ENCODE results near the gene ZNF688.
A peak's percentile ranks its signal among the peaks of the same experiment; 100 is the strongest.

ZNF688 gene

DNA sequence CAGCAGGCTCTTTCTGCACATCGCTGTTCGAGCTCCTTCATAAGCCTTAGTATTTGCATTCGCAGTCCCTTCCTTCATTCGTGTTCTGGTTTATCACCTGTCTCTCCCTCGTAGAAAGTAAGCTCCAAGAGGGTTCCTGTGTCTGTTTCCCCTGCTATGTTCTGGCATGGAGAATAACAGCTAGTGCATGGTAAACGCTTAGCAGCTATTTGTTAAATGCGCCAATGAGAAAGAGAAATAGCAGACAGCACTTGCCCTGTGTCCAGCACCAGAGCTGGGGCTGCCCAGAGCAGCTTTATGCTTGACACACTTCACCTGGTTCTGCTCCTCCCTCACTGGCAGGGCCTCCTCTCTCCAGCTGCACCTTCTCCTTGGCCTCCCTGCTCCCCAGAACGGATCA is 5.5 kb downstream of the ZNF688 start:
- Histone ChIP-seq H3K4me3 (no peak overlapping the region), H3K27ac (no peak overlapping the region), H3K9ac (ENCODE audit: insufficient read length) (no peak overlapping the region), H3K36me3 (ENCODE audit: insufficient read depth, low read length) (no peaks in the 10 kb centered on the region), H3K9me3 (ENCODE audit: low read depth, low read length) (no peaks in the 10 kb centered on the region)
- DNase-seq (ENCODE audit: low read depth, low spot score), result no peak
- TF ChIP-seq FOXP2 (optimal IDR thresholded peaks at IDR 0.05; ENCODE audit: control extremely low read depth, extremely low read length, insufficient read depth) (no peak), POLR2AphosphoS5 (IDR thresholded peaks at IDR 0.05; ENCODE audit: borderline replicate concordance, low read depth, low read length) (no peak), EZH2 (IDR thresholded peaks at IDR 0.05) (no peak)

DNA sequence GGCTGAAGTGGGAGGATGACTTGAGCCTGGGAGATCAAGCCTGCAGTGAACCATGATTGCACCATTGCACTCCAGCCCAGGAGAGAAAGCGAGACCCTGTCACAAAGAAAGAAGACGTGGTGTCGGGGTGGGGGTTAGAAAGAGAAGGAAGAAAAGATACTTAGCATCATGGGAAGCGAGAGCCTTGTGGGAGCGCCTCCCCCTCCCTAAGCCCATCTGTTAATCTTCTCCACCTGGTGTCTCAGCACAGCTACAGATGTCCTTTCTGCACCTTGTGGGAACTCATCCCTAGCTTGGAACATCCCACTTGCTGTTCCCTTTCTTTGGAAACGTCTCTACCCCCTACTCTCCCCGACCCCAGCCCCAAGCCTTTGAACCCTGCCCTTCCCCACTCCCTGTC is 6.0 kb downstream of the ZNF688 start:
- H3K4me3 ChIP-seq, result no peak overlapping the region
- H3K27ac ChIP-seq, result no peak overlapping the region
- H3K9me3 ChIP-seq (ENCODE audit: low read depth, low read length), result no peaks in the 10 kb centered on the region
- H3K36me3 ChIP-seq (ENCODE audit: insufficient read depth, low read length), result no peaks in the 10 kb centered on the region
- no peak overlapping the region for H3K9ac ChIP-seq (ENCODE audit: insufficient read length)
- DNase-seq (ENCODE audit: low read depth, low spot score), result no peak
- TF ChIP-seq FOXP2 (optimal IDR thresholded peaks at IDR 0.05; ENCODE audit: control extremely low read depth, extremely low read length, insufficient read depth), result no peak
- TF ChIP-seq POLR2AphosphoS5 (IDR thresholded peaks at IDR 0.05; ENCODE audit: borderline replicate concordance, low read depth, low read length), result no peak
- TF ChIP-seq EZH2 (IDR thresholded peaks at IDR 0.05), result no peak

GRCh38 chr16:30562021-30562420 is 9.5 kb downstream of the ZNF688 start:
- no peak overlapping the region for H3K4me3 ChIP-seq
- H3K9me3 ChIP-seq (ENCODE audit: low read depth, low read length), result no peaks in the 10 kb centered on the region
- no peak for TF ChIP-seq EZH2 (IDR thresholded peaks at IDR 0.05)
- no peak for TF ChIP-seq FOXP2 (optimal IDR thresholded peaks at IDR 0.05; ENCODE audit: control extremely low read depth, extremely low read length, insufficient read depth)
- no peak for TF ChIP-seq POLR2AphosphoS5 (IDR thresholded peaks at IDR 0.05; ENCODE audit: borderline replicate concordance, low read depth, low read length)
- H3K36me3 ChIP-seq (ENCODE audit: insufficient read depth, low read length), result no peaks in the 10 kb centered on the region
- no peak overlapping the region for H3K27ac ChIP-seq
- H3K9ac ChIP-seq (ENCODE audit: insufficient read length), result no peak overlapping the region
- no peak for DNase-seq (ENCODE audit: low read depth, low spot score)

DNA sequence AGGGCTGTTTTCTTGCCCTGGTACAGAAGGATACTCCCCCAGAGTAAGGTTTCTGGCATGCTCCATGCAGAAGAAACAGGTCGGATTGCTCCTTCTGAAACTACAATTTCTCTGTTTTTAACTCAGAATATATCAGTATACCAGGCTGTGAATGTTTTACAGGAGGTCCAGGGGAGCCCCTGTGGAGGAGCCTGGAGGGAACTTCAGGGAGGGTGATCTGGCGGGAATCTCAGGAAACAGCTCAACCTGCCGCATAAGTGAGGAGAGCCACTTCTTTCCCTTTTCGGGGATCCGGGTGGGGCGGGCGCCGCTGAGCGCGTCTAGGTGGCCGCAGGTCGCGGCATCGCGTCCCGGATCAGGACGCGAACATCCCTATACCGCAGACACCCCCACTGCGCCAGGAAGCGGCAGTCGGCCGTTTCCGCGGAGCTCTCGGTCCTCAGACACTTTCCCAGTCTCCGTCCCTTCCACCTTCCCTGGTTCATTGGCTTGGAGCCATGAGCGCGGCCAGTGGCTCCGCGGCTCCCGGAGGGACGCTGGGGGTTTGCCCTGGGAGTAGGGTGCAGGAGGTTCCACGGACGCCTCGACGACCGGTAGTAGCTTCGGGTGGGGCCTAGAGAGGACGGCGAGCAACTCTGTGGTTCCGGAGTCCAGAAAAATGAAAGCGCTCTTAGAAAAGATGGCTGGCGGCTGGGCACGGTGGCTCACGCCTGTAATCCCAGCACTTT is 10.3 kb downstream of the ZNF688 start:
- Histone ChIP-seq H3K27ac (no peak overlapping the region), H3K9me3 (ENCODE audit: low read depth, low read length) (no peaks in the 10 kb centered on the region), H3K4me3 (no peak overlapping the region), H3K9ac (ENCODE audit: insufficient read length) (no peak overlapping the region), H3K36me3 (ENCODE audit: insufficient read depth, low read length) (no peaks in the 10 kb centered on the region; the same call in 1 of the 2 replicates)
- no peak for DNase-seq (ENCODE audit: low read depth, low spot score)
- TF ChIP-seq POLR2AphosphoS5 (IDR thresholded peaks at IDR 0.05; ENCODE audit: borderline replicate concordance, low read depth, low read length), result no peak
- no peak for TF ChIP-seq FOXP2 (optimal IDR thresholded peaks at IDR 0.05; ENCODE audit: control extremely low read depth, extremely low read length, insufficient read depth)
- TF ChIP-seq EZH2 (IDR thresholded peaks at IDR 0.05), result no peak

DNA sequence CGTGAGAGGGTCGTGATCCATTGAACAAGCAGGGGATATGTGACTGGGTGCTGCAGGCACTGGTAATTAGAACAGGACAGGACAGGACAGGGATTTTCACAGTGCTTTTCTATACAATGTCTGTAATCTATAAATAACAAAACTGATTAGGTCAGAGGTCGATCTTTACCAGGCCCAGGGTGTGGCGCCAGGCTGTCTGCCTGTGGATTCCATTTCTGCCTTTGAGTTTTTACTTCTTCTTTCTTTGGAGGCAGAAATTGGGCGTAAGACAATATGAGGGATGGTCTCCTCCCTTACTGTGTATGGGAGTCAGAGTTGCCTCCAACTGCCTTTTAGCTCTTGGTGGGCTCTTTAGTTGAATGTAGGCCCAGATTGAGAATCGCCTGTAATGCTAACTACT is 11.8 kb downstream of the ZNF688 start:
- Histone ChIP-seq H3K4me3 (no peak overlapping the region), H3K36me3 (ENCODE audit: insufficient read depth, low read length) (peaks cover 8% of the 10 kb centered on the region; the same call in 1 of the 2 replicates), H3K9me3 (ENCODE audit: low read depth, low read length) (no peaks in the 10 kb centered on the region), H3K27ac (0 out of 2 replicates have a peak overlapping the region, but pooled peaks have one; percentile 82), H3K9ac (ENCODE audit: insufficient read length) (no peak overlapping the region)
- DNase-seq (ENCODE audit: low read depth, low spot score), result no peak
- no peak for TF ChIP-seq FOXP2 (optimal IDR thresholded peaks at IDR 0.05; ENCODE audit: control extremely low read depth, extremely low read length, insufficient read depth)
- TF ChIP-seq EZH2 (IDR thresholded peaks at IDR 0.05), result no peak
- no peak for TF ChIP-seq POLR2AphosphoS5 (IDR thresholded peaks at IDR 0.05; ENCODE audit: borderline replicate concordance, low read depth, low read length)

GRCh38 chr16:30558789-30559377 is 12.6 kb downstream of the ZNF688 start:
- peak overlapping the region; percentile 98 for H3K4me3 ChIP-seq
- H3K9ac ChIP-seq (ENCODE audit: insufficient read length), result peak overlapping the region; percentile 95
- H3K9me3 ChIP-seq (ENCODE audit: low read depth, low read length), result no peaks in the 10 kb centered on the region
- H3K27ac ChIP-seq, result peak overlapping the region; percentile 82
- no peak for DNase-seq (ENCODE audit: low read depth, low spot score)
- TF ChIP-seq EZH2 (IDR thresholded peaks at IDR 0.05), result no peak
- TF ChIP-seq FOXP2 (optimal IDR thresholded peaks at IDR 0.05; ENCODE audit: control extremely low read depth, extremely low read length, insufficient read depth), result no peak
- TF ChIP-seq POLR2AphosphoS5 (IDR thresholded peaks at IDR 0.05; ENCODE audit: borderline replicate concordance, low read depth, low read length), result no peak
- peaks cover 8% of the 10 kb centered on the region; the same call in 1 of the 2 replicates for H3K36me3 ChIP-seq (ENCODE audit: insufficient read depth, low read length)

- no peak for TF ChIP-seq EZH2 (IDR thresholded peaks at IDR 0.05)
- peak; percentile 77; the same call in 1 of the 2 replicates for TF ChIP-seq POLR2AphosphoS5 (IDR thresholded peaks at IDR 0.05; ENCODE audit: borderline replicate concordance, low read depth, low read length)
- peak within 1 kb of the TSS; percentile 98 for H3K4me3 ChIP-seq
- peak within 1 kb of the TSS; percentile 82 for H3K27ac ChIP-seq
- peak; percentile 81 for DNase-seq (ENCODE audit: low read depth, low spot score)
- no peaks in the 10 kb centered on the region for H3K9me3 ChIP-seq (ENCODE audit: low read depth, low read length)
- peak within 1 kb of the TSS; percentile 95 for H3K9ac ChIP-seq (ENCODE audit: insufficient read length)
- H3K36me3 ChIP-seq (ENCODE audit: insufficient read depth, low read length), result peaks cover 8% of the 10 kb centered on the region; the same call in 1 of the 2 replicates
Observed at GRCh38 chr16:30557957-30558788, 13.3 kb downstream of the ZNF688 start, which contains the start of gene ZNF764. TSS of gene ZNF764 (minus strand) at chr16:30558374. CDS start at chr16:30558182, 192 bp downstream.

DNA sequence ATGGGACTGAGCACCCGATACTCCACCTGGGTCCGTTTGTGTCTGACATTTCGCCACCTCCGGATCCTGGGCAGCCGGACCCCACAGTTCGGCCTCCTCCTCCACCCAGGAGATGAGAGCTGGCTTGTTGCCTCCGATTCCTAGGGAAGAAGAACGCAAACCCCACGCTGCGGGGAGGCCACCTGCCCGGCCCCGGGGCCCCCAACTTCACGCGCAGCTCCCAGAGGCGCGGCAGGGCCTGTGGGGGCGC is 13.9 kb downstream of the ZNF688 start:
- no peak for DNase-seq (ENCODE audit: low read depth, low spot score)
- H3K9me3 ChIP-seq (ENCODE audit: low read depth, low read length), result no peaks in the 10 kb centered on the region
- H3K4me3 ChIP-seq, result peak overlapping the region; percentile 98
- peak overlapping the region; percentile 95 for H3K9ac ChIP-seq (ENCODE audit: insufficient read length)
- TF ChIP-seq EZH2 (IDR thresholded peaks at IDR 0.05) (no peak), FOXP2 (optimal IDR thresholded peaks at IDR 0.05; ENCODE audit: control extremely low read depth, extremely low read length, insufficient read depth) (no peak), POLR2AphosphoS5 (IDR thresholded peaks at IDR 0.05; ENCODE audit: borderline replicate concordance, low read depth, low read length) (no peak)
- peaks cover 8% of the 10 kb centered on the region; the same call in 1 of the 2 replicates for H3K36me3 ChIP-seq (ENCODE audit: insufficient read depth, low read length)
- H3K27ac ChIP-seq, result peak overlapping the region; percentile 82

All from SK-N-MC (cell line).